Trophoblast cell (in vitro differentiated cells and primary cell): ENCODE measurements around the gene ACBD6.

ENCODE experiments used
- DNase-seq, 2 donors: peaks; one replicate each; pipeline ENCODE4 v3.0.0-alpha.2; 2016
- H2AFZ ChIP-seq: 2 replicates; pipeline ENCODE4 v1.6.1; 2013; ENCODE audit warnings: low read length, moderate library complexity, mild to moderate bottlenecking; ENCODE audit not compliant: insufficient read depth, poor library complexity
- H2AK5ac ChIP-seq: 2 replicates; pipeline ENCODE4 v1.6.1; 2013; ENCODE audit warnings: mild to moderate bottlenecking, low read length
- H2BK120ac ChIP-seq: 2 replicates; pipeline ENCODE4 v1.6.1; 2013; ENCODE audit warnings: low read length, mild to moderate bottlenecking, moderate library complexity; ENCODE audit not compliant: insufficient read depth, poor library complexity
- H2BK12ac ChIP-seq: 2 replicates; pipeline ENCODE4 v1.6.1; 2013; ENCODE audit warnings: mild to moderate bottlenecking, low read length, moderate library complexity
- H2BK5ac ChIP-seq: 2 replicates; pipeline ENCODE4 v1.6.1; 2013; ENCODE audit warnings: low read length, low read depth, moderate library complexity, mild to moderate bottlenecking; ENCODE audit not compliant: poor library complexity
- H3K14ac ChIP-seq: 2 replicates; pipeline ENCODE4 v1.6.1; 2013; ENCODE audit warnings: mild to moderate bottlenecking, low read length
- H3K18ac ChIP-seq: 2 replicates; pipeline ENCODE4 v1.6.1; 2013; ENCODE audit warnings: mild to moderate bottlenecking, low read length
- H3K23ac ChIP-seq: 2 replicates; pipeline ENCODE4 v1.6.1; 2013; ENCODE audit warnings: low read length
- H3K27ac ChIP-seq: 2 replicates; pipeline ENCODE4 v1.5.1; 2013; ENCODE audit warnings: low read depth, mild to moderate bottlenecking, inconsistent platforms, low read length, moderate library complexity
- H3K27me3 ChIP-seq: 2 replicates; pipeline ENCODE4 v1.6.1; 2013; ENCODE audit warnings: inconsistent platforms, mild to moderate bottlenecking, low read length, moderate library complexity; ENCODE audit not compliant: insufficient read depth
- H3K36me3 ChIP-seq, 2 experiments: 1 replicate in 1 of 2; 2 replicates in 1 of 2; pipeline ENCODE4 v1.6.1; 2013; ENCODE audit warnings: low read length in 2 of 2, mild to moderate bottlenecking in 2 of 2, moderate library complexity in 1 of 2; ENCODE audit not compliant: insufficient read depth in 2 of 2, control insufficient read depth in 1 of 2
- H3K4ac ChIP-seq: 2 replicates; pipeline ENCODE4 v1.6.1; 2013; ENCODE audit warnings: low read depth, mild to moderate bottlenecking, low read length, moderate library complexity
- H3K4me1 ChIP-seq, 2 experiments: 1 replicate in 1 of 2; 2 replicates in 1 of 2; pipeline ENCODE4 v1.6.1; 2013; ENCODE audit warnings: low read length in 2 of 2, mild to moderate bottlenecking in 2 of 2, moderate library complexity in 1 of 2; ENCODE audit not compliant: insufficient read depth in 2 of 2, control insufficient read depth in 1 of 2
- H3K4me2 ChIP-seq: 2 replicates; pipeline ENCODE4 v1.6.1; 2013; ENCODE audit warnings: inconsistent platforms, mild to moderate bottlenecking, low read length, moderate library complexity
- H3K4me3 ChIP-seq: 2 replicates; pipeline ENCODE4 v1.5.1; 2013; ENCODE audit warnings: mild to moderate bottlenecking, low read depth, low read length, inconsistent platforms
- H3K79me1 ChIP-seq: one replicate; pipeline ENCODE4 v1.6.1; 2013; ENCODE audit warnings: low read length
- H3K79me2 ChIP-seq: 2 replicates; pipeline ENCODE4 v1.6.1; 2013; ENCODE audit warnings: low read length, mild to moderate bottlenecking; ENCODE audit not compliant: control insufficient read depth, insufficient read depth, poor library complexity
- H3K9ac ChIP-seq: 2 replicates; pipeline ENCODE4 v1.6.1; 2013; ENCODE audit warnings: mild to moderate bottlenecking, low read length
- H3K9me3 ChIP-seq: 2 replicates; pipeline ENCODE4 v1.6.1; 2013; ENCODE audit warnings: low read depth, mild to moderate bottlenecking, control low read depth, inconsistent platforms, low read length; ENCODE audit not compliant: insufficient read depth
- H4K12ac ChIP-seq: 2 replicates; pipeline ENCODE4 v1.6.1; 2013; ENCODE audit warnings: low read depth, mild to moderate bottlenecking, low read length, moderate library complexity
- H4K8ac ChIP-seq: 2 replicates; pipeline ENCODE4 v1.6.1; 2013; ENCODE audit warnings: low read depth, mild to moderate bottlenecking, low read length, moderate library complexity
- H4K91ac ChIP-seq: one replicate; pipeline ENCODE4 v1.6.1; 2013; ENCODE audit warnings: low read depth, mild to moderate bottlenecking, low read length, moderate library complexity
- WGBS: extraction: QIAGEN DNeasy Blood & Tissue Kit; methylation state at CpG from one replicate; pipeline ENCODE4 v1.1.7; 2013; ENCODE audit warnings: missing lambda C conversion rate; ENCODE audit not compliant: insufficient read length, insufficient coverage; ENCODE audit errors: extremely low coverage; 5-methylcytosine and 5-hydroxymethylcytosine counted together

ACBD6 gene

GRCh38 chr1:180256341-180257027, 245.9 kb downstream of the ACBD6 start:
- Histone ChIP-seq H2BK5ac (no peak overlapping the region), H2AFZ (no peak overlapping the region), H3K9me3 (peaks cover 1% of the 10 kb centered on the region), H2BK120ac (no peak overlapping the region), H2BK12ac (no peak overlapping the region), H4K12ac (no peak overlapping the region), H3K4ac (no peak overlapping the region), H3K4me2 (no peak overlapping the region), H3K18ac (no peak overlapping the region), H3K27ac (no peak overlapping the region), H2AK5ac (no peak overlapping the region), H3K4me1 (no peaks in the 10 kb centered on the region), H3K9ac (no peak overlapping the region), H3K79me2 (no peaks in the 10 kb centered on the region), H3K4me3 (no peak overlapping the region), H3K36me3 (no peaks in the 10 kb centered on the region), H4K91ac (no peak overlapping the region), H4K8ac (no peak overlapping the region), H3K14ac (no peak overlapping the region), H3K27me3 (no peaks in the 10 kb centered on the region), H3K23ac (no peak overlapping the region), H3K79me1 (no peaks in the 10 kb centered on the region)
- no CpG with 5 or more reads among the region's 15 CpGs for WGBS
- DNase-seq: no peak

- Histone ChIP-seq H3K79me1 (no peaks in the 10 kb centered on the region), H3K23ac (no peak overlapping the region), H3K9ac (no peak overlapping the region), H2AFZ (no peak overlapping the region), H4K12ac (no peak overlapping the region), H2BK120ac (no peak overlapping the region), H3K79me2 (no peaks in the 10 kb centered on the region), H3K4ac (no peak overlapping the region), H3K27ac (no peak overlapping the region), H4K91ac (no peak overlapping the region), H2AK5ac (no peak overlapping the region), H3K14ac (no peak overlapping the region), H3K4me3 (no peak overlapping the region), H2BK5ac (no peak overlapping the region), H3K4me2 (no peak overlapping the region), H4K8ac (no peak overlapping the region), H3K9me3 (peaks cover 1% of the 10 kb centered on the region), H3K27me3 (no peaks in the 10 kb centered on the region), H3K36me3 (no peaks in the 10 kb centered on the region), H3K18ac (no peak overlapping the region), H3K4me1 (no peaks in the 10 kb centered on the region), H2BK12ac (no peak overlapping the region)
- WGBS: no CpG with 5 or more reads among the region's 18 CpGs
- no peak for DNase-seq
These were observed 246.6 kb downstream of the ACBD6 start for GRCh38 chr1:180255536-180256340.

- Histone ChIP-seq H3K4me1 (no peaks in the 10 kb centered on the region), H3K23ac (no peak overlapping the region)
These were observed 247.5 kb downstream of the ACBD6 start for GRCh38 chr1:180254854-180255253.

GRCh38 chr1:180254496-180254819, 247.9 kb downstream of the ACBD6 start:
- Histone ChIP-seq H3K18ac (no peak overlapping the region), H3K4ac (no peak overlapping the region), H3K9me3 (peaks cover 3% of the 10 kb centered on the region), H3K4me3 (no peak overlapping the region), H3K79me2 (no peaks in the 10 kb centered on the region), H3K79me1 (no peaks in the 10 kb centered on the region), H2BK120ac (no peak overlapping the region), H4K12ac (no peak overlapping the region), H3K27ac (no peak overlapping the region), H3K9ac (no peak overlapping the region), H3K4me1 (no peaks in the 10 kb centered on the region), H4K8ac (no peak overlapping the region), H2AK5ac (no peak overlapping the region), H2AFZ (no peak overlapping the region), H3K4me2 (no peak overlapping the region), H2BK5ac (no peak overlapping the region), H3K23ac (no peak overlapping the region), H3K36me3 (no peaks in the 10 kb centered on the region), H2BK12ac (no peak overlapping the region), H4K91ac (no peak overlapping the region), H3K27me3 (no peaks in the 10 kb centered on the region), H3K14ac (no peak overlapping the region)
- no CpG with 5 or more reads among the region's 9 CpGs for WGBS
- no peak for DNase-seq

More at GRCh38 chr1:180254854-180255253, 247.5 kb downstream of the ACBD6 start:
- Histone ChIP-seq H3K4ac (no peak overlapping the region), H3K14ac (no peak overlapping the region), H3K79me2 (no peaks in the 10 kb centered on the region), H3K9ac (no peak overlapping the region), H2BK120ac (no peak overlapping the region), H3K36me3 (no peaks in the 10 kb centered on the region), H4K12ac (no peak overlapping the region), H3K27me3 (no peaks in the 10 kb centered on the region), H4K8ac (no peak overlapping the region), H2BK5ac (no peak overlapping the region), H2BK12ac (no peak overlapping the region), H3K4me3 (no peak overlapping the region), H3K18ac (no peak overlapping the region), H4K91ac (no peak overlapping the region), H3K27ac (no peak overlapping the region), H2AK5ac (no peak overlapping the region), H3K9me3 (peaks cover 2% of the 10 kb centered on the region), H3K79me1 (no peaks in the 10 kb centered on the region), H2AFZ (no peak overlapping the region), H3K4me2 (no peak overlapping the region)
- WGBS: no CpG with 5 or more reads among the region's 11 CpGs
- no peak for DNase-seq
